IMR-90 (cell line): ENCODE data around the gene UMODL1. TPM values are rescaled to one million over a fixed set of nuclear protein-coding genes. Genes with fewer than 3 reads are reported as not detected.

Source experiments
- ATAC-seq: fragments of 200-7000 bp; cut with Tn5 transposase; 2 replicates; pipeline ENCODE4 v1.9.1; 2020; ENCODE audit warnings: low read depth, mild to moderate bottlenecking, moderate library complexity
- BruUV-seq: library from RNA; stranded (reverse); fragments of 400-500 nt; replicated peaks from 2 replicates; lab custom pipeline; 2021; lab: Mats Ljungman, UMichigan
- CTCF ChIA-PET: fragments of 300-600 bp; formaldehyde crosslinking; extraction: SDS; loops from one replicate; lab custom pipeline; 2021; ENCODE audit warnings: antibody characterized with exemption; lab: Yijun Ruan, JAX
- POLR2A ChIA-PET: fragments of 300-600 bp; sonication (Branson Sonifier 250); formaldehyde crosslinking; loops from one replicate; lab custom pipeline; 2022; ENCODE audit warnings: antibody characterized with exemption; ENCODE audit not compliant: unreplicated experiment; lab: Charles Lee
- DNase-seq: peaks from one replicate; pipeline ENCODE4 v3.0.0; 2013
- H2AFZ ChIP-seq: replicated peaks from 2 replicates; pipeline ENCODE3; 2013; ENCODE audit warnings: low read length, mild to moderate bottlenecking; ENCODE audit not compliant: poor library complexity
- H2AK5ac ChIP-seq: 2 replicates; pipeline ENCODE4 v1.6.1; 2013; ENCODE audit warnings: low read depth, low read length, inconsistent platforms
- H2AK9ac ChIP-seq: replicated peaks from 2 replicates; pipeline ENCODE3; 2013; ENCODE audit warnings: mild to moderate bottlenecking, low read depth, low read length, moderate library complexity; ENCODE audit not compliant: poor library complexity
- H2BK120ac ChIP-seq: 2 replicates; pipeline ENCODE4 v1.6.1; 2013; ENCODE audit warnings: low read depth, low read length, inconsistent platforms
- H2BK15ac ChIP-seq: 3 replicates; pipeline ENCODE4 v1.6.1; 2013; ENCODE audit warnings: low read depth, low read length, inconsistent platforms
- H2BK20ac ChIP-seq: 2 replicates; pipeline ENCODE4 v1.6.1; 2013; ENCODE audit warnings: low read depth, mild to moderate bottlenecking, inconsistent platforms, low read length, moderate library complexity
- H2BK5ac ChIP-seq: 2 replicates; pipeline ENCODE4 v1.6.1; 2013; ENCODE audit warnings: mild to moderate bottlenecking, low read depth, low read length, inconsistent platforms; ENCODE audit not compliant: poor library complexity, severe bottlenecking
- H3K14ac ChIP-seq: replicated peaks from 2 replicates; pipeline ENCODE4 v1.6.1; 2013; ENCODE audit warnings: low read depth, low read length, inconsistent platforms
- H3K18ac ChIP-seq: 2 replicates; pipeline ENCODE4 v1.6.1; 2013; ENCODE audit warnings: low read depth, low read length, control low read depth
- H3K23ac ChIP-seq: 2 replicates; pipeline ENCODE4 v1.6.1; 2013; ENCODE audit warnings: low read depth, low read length, inconsistent platforms
- H3K27ac ChIP-seq: 2 replicates; pipeline ENCODE4 v1.5.1; 2013; ENCODE audit warnings: mild to moderate bottlenecking, control low read depth, low read length; ENCODE audit not compliant: insufficient read depth
- H3K27me3 ChIP-seq: 2 replicates; pipeline ENCODE4 v1.6.1; 2013; ENCODE audit warnings: low read length; ENCODE audit not compliant: control insufficient read depth, insufficient read depth
- H3K36me3 ChIP-seq: 2 replicates; pipeline ENCODE4 v1.6.1; 2013; ENCODE audit warnings: low read length, mixed read lengths; ENCODE audit not compliant: control insufficient read depth, insufficient read depth
- H3K4ac ChIP-seq: 2 replicates; pipeline ENCODE4 v1.6.1; 2013; ENCODE audit warnings: low read depth, low read length, inconsistent platforms
- H3K4me1 ChIP-seq: 2 replicates; pipeline ENCODE4 v1.6.1; 2013; ENCODE audit warnings: low read length, mixed read lengths; ENCODE audit not compliant: control insufficient read depth, insufficient read depth
- H3K4me2 ChIP-seq: 2 replicates; pipeline ENCODE4 v1.6.1; 2013; ENCODE audit warnings: low read depth, mild to moderate bottlenecking, control low read depth, low read length, moderate library complexity
- H3K4me3 ChIP-seq: 2 replicates; pipeline ENCODE4 v1.5.1; 2013; ENCODE audit warnings: low read depth, mild to moderate bottlenecking, control low read depth, low read length, moderate library complexity; ENCODE audit not compliant: insufficient read depth
- H3K56ac ChIP-seq: 2 replicates; pipeline ENCODE4 v1.6.1; 2013; ENCODE audit warnings: low read length, inconsistent platforms; ENCODE audit not compliant: insufficient read depth; ENCODE audit errors: extremely low read depth
- H3K79me1 ChIP-seq, 2 experiments: 2 replicates each; pipeline ENCODE4 v1.6.1; 2013; ENCODE audit warnings: low read length in 2 of 2, inconsistent platforms in 1 of 2, low read depth in 1 of 2
- H3K9ac ChIP-seq: 2 replicates; pipeline ENCODE4 v1.6.1; 2013; ENCODE audit warnings: low read depth, low read length, control low read depth
- H3K9me1 ChIP-seq: 2 replicates; pipeline ENCODE4 v1.6.1; 2013; ENCODE audit warnings: low read length, inconsistent platforms; ENCODE audit not compliant: insufficient read depth
- H3K9me3 ChIP-seq: 2 replicates; pipeline ENCODE4 v1.6.1; 2013; ENCODE audit warnings: low read length; ENCODE audit not compliant: control insufficient read depth, insufficient read depth
- H4K20me1 ChIP-seq: 2 replicates; pipeline ENCODE4 v1.6.1; 2013; ENCODE audit warnings: low read length, inconsistent platforms; ENCODE audit not compliant: insufficient read depth
- H4K5ac ChIP-seq: 2 replicates; pipeline ENCODE4 v1.6.1; 2013; ENCODE audit warnings: mild to moderate bottlenecking, low read depth, low read length, control low read depth
- H4K8ac ChIP-seq, 2 experiments: 2 replicates each; pipeline ENCODE4 v1.6.1; 2013; ENCODE audit warnings: low read depth in 2 of 2, low read length in 2 of 2, control low read depth in 1 of 2, inconsistent platforms in 1 of 2
- H4K91ac ChIP-seq: 2 replicates; pipeline ENCODE4 v1.6.1; 2013; ENCODE audit warnings: low read depth, low read length, inconsistent platforms; ENCODE audit not compliant: insufficient read depth
- CHD1 ChIP-seq: IDR thresholded peaks from 2 replicates; pipeline ENCODE4 v1.6.1; 2012; ENCODE audit warnings: low read depth, low read length, improper control_type of control experiment
- ELK1 ChIP-seq: fragments of 150-350 bp; IDR thresholded peaks from 2 replicates; pipeline ENCODE4 v1.6.1; 2016; ENCODE audit warnings: low read depth, mild to moderate bottlenecking, low read length, moderate library complexity, borderline replicate concordance
- FOS ChIP-seq: fragments of 150-350 bp; IDR thresholded peaks from 2 replicates; pipeline ENCODE4 v1.6.1; 2016; ENCODE audit warnings: low read depth, low read length
- MAFK ChIP-seq: IDR thresholded peaks from 2 replicates; pipeline ENCODE4 v1.6.1; 2012; ENCODE audit warnings: low read depth, low read length, improper control_type of control experiment
- RCOR1 ChIP-seq: IDR thresholded peaks from 2 replicates; pipeline ENCODE4 v1.6.1; 2012; ENCODE audit warnings: mild to moderate bottlenecking, low read length, improper control_type of control experiment; ENCODE audit not compliant: insufficient replicate concordance
- SMC3 ChIP-seq: fragments of 150-350 bp; IDR thresholded peaks from 2 replicates; pipeline ENCODE4 v1.6.1; 2016; ENCODE audit warnings: low read depth, mild to moderate bottlenecking, antibody characterized with exemption, low read length, moderate library complexity
- USF2 ChIP-seq: fragments of 150-350 bp; IDR thresholded peaks from 2 replicates; pipeline ENCODE4 v1.6.1; 2017; ENCODE audit warnings: mild to moderate bottlenecking, antibody characterized with exemption, low read length, low read depth
- WGBS, 2 experiments: methylation state at CpG; one replicate each; pipeline versions ENCODE4 v1.1.5 to v1.1.7; 2013; ENCODE audit warnings: missing lambda C conversion rate in 2 of 2; ENCODE audit not compliant: insufficient read length in 1 of 2; ENCODE audit errors: extremely low coverage in 2 of 2; 5-methylcytosine and 5-hydroxymethylcytosine counted together
- dilution Hi-C: fragments of 300-500 bp; cut with HindIII; formaldehyde crosslinking; loops from one replicate; pipeline ENCODE4 v1.14.3; 2018; ENCODE audit warnings: low sequenced_read_pairs; ENCODE audit not compliant: unreplicated experiment
- in situ Hi-C: fragments of 300-500 bp; cut with MboI; formaldehyde crosslinking; loops from 3 replicates; pipeline ENCODE4 v1.14.3; 2019; ENCODE audit warnings: low sequenced_read_pairs, inconsistent platforms, mixed read lengths
- intact Hi-C: fragments of 100-400 bp; cut with micrococcal nuclease; formaldehyde crosslinking; loops from 2 replicates; pipeline ENCODE4 v1.10.0; 2022
- polyA plus RNA-seq, 3 experiments: library from polyadenylated mRNA; depleted of rRNA; stranded (reverse); fragments of >200 nt; gene quantifications; 2 replicates each; pipeline ENCODE4 v1.2.3, GENCODE V29; 2012; ENCODE audit warnings: low replicate concordance in 1 of 3
- total RNA-seq: library from RNA; depleted of rRNA; stranded (reverse); fragments of >200 nt; gene quantifications from 2 replicates; pipeline ENCODE4 v1.2.3, GENCODE V29; 2012
- TF ChIP-seq, protein P1 (sequence below): conservative IDR thresholded peaks from 2 replicates; pipeline ENCODE4 v1.5.1; 2012; ENCODE audit warnings: mild to moderate bottlenecking, low read depth, low read length, improper control_type of control experiment

UMODL1 gene
- total and polyA plus RNA-seq, 2 of the 4 experiments (the other 2 are of a cell fraction), result 0.02 TPM; not detected in 1

DNA sequence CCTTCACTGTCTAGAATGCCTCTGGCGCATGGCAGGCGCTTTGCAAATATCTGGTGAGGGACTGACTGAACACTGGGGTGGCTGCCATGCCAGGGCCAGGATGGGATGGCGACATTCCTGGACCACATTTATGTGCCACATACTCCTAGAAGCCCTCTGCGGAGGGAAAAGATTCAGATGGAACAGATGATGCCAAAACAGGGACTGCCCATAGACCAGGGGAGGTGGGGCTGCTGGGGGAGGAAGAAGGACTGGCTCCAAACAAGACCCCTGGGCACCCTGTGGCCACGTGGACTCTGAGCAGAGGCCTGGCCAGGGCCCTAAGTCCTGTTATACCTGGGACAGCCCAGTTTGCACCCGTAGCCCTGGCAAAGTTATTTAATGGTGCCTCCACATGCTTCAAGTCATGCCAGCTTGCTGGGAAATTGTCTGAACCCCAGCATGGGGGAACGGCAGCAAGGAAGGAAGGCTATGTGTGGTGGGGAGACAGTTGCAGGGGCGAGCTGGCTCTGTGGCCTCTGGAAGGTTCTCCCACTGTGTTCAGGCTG, 44.1 kb downstream of the UMODL1 start:
- no peak overlapping the region for H2AK9ac ChIP-seq
- H3K4me1 ChIP-seq, result peaks cover 7% of the 10 kb centered on the region; the same call in 1 of the 2 replicates
- no peak overlapping the region for H2BK5ac ChIP-seq
- no peaks in the 10 kb centered on the region for H3K9me3 ChIP-seq
- no peaks in the 10 kb centered on the region for H3K9me1 ChIP-seq
- TF ChIP-seq ELK1 (no peak), SMC3 (no peak), MAFK (no peak), USF2 (no peak), FOS (no peak), CHD1 (no peak), RCOR1 (no peak)
- TF ChIP-seq, protein P1, sequence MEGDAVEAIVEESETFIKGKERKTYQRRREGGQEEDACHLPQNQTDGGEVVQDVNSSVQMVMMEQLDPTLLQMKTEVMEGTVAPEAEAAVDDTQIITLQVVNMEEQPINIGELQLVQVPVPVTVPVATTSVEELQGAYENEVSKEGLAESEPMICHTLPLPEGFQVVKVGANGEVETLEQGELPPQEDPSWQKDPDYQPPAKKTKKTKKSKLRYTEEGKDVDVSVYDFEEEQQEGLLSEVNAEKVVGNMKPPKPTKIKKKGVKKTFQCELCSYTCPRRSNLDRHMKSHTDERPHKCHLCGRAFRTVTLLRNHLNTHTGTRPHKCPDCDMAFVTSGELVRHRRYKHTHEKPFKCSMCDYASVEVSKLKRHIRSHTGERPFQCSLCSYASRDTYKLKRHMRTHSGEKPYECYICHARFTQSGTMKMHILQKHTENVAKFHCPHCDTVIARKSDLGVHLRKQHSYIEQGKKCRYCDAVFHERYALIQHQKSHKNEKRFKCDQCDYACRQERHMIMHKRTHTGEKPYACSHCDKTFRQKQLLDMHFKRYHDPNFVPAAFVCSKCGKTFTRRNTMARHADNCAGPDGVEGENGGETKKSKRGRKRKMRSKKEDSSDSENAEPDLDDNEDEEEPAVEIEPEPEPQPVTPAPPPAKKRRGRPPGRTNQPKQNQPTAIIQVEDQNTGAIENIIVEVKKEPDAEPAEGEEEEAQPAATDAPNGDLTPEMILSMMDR, result no peak
- H3K27me3 ChIP-seq, result peaks cover 24% of the 10 kb centered on the region; the same call in 1 of the 2 replicates
- intact Hi-C loops, result loop anchor here (5.0 kb wide), 2 partner anchors 158 to 278 kb away; no protein-coding TSS in a partner anchor
- no peak overlapping the region for H3K4me3 ChIP-seq
- no peak overlapping the region for H3K4ac ChIP-seq
- 94% methylated on average over 2 of the region's 8 CpGs; no CpG with 5 or more reads in 1 of the 2 experiments for WGBS, 2 experiments
- CTCF ChIA-PET, result no interaction called here
- ATAC-seq (no peak), DNase-seq (no peak)
- dilution Hi-C loops, result no loop called here
- BruUV-seq, result no TSS peak
- no peaks in the 10 kb centered on the region for H3K36me3 ChIP-seq
- H4K91ac ChIP-seq, result no peak overlapping the region
- no peak overlapping the region for H4K8ac ChIP-seq
- H4K20me1 ChIP-seq, result no peaks in the 10 kb centered on the region
- no peak overlapping the region for H3K9ac ChIP-seq
- H2AFZ ChIP-seq, result no peak overlapping the region
- no peak overlapping the region for H2BK20ac ChIP-seq
- no peak overlapping the region for H3K4me2 ChIP-seq
- H4K5ac ChIP-seq, result no peak overlapping the region
- no peak overlapping the region for H3K14ac ChIP-seq
- H3K56ac ChIP-seq, result no peak overlapping the region
- H3K79me1 ChIP-seq, result no peaks in the 10 kb centered on the region
- H3K27ac ChIP-seq, result no peak overlapping the region
- no peak overlapping the region for H3K18ac ChIP-seq
- in situ Hi-C loops, result loop anchor here (5.0 to 10.0 kb wide), 2 partner anchors 168 to 500 kb away; no protein-coding TSS in a partner anchor
- POLR2A ChIA-PET, result no interaction called here
- H3K23ac ChIP-seq, result no peak overlapping the region
- no peak overlapping the region for H2BK15ac ChIP-seq
- H2AK5ac ChIP-seq, result peak overlapping the region; percentile 48; the same call in 1 of the 2 replicates
- H2BK120ac ChIP-seq, result no peak overlapping the region
